NAMALWA (cell line): ENCODE results near the gene IPO5.
"Not testable (repeated sequence)": the region's sequence is repeated elsewhere in the genome, so short reads cannot be mapped to it uniquely, and the experiment has no call there.

Experiments
- DNase-seq: peaks from one replicate; pipeline ENCODE4 v3.0.0-alpha.2; 2015; ENCODE audit warnings: low spot score

Gene IPO5

DNA sequence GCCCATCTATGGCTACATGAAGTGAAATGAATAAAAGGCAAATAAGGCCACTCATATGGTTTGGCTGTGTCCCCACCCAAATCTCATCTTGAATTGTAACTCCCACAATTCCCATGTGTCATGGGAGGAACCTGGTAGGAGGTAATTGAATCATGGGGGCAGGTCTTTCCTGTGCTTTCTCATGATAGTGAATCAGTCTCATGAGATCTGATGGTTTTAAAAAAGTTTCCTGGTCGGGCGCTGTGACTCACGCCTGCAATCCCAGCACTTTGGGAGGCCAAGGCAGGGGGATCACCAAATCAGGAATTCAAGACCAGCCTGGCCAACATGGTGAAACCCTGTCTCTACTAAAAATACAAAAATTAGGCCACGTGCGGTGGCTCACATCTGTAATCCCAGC, 4.2 kb upstream of the IPO5 start:
- not testable (repeated sequence) for DNase-seq

DNA sequence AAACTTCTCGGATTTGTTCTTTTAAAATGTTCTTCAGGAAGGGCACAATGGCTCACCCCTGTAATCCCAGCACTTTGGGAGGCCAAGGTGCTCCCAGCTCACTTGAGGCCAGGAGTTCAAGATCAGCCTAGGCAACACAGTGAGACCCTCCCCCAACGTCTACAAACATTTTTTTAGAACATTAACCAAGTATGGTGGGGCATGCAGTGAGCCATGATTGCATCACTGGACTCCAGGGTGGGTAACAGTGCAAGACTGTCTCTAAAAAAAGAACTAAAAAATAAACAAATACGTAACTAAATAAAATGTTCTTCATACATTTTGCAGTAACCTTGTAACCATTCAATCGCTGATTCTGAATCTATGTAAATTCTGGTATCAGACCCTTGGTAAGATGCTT, 2.1 kb upstream of the IPO5 start:
- DNase-seq = no peak

DNA sequence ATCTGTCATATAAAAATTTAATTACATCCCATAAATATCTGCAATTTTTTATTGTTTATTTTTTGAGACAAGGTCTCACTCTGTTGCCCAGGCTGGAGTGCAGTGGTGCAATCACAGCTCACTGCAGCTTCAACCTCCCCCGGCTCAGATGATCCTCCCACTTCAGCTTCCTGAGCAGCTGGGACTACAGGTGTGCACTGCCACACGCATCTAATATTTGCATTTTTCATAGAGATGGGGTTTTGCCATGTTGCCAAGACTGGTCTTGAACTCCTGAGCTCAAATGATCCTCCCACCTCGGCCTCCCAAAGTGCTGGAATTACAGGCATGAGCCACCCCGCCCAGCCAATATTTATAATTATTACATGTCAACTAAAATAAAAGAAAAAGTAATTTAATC, 644 bp upstream of the IPO5 start:
- peak; percentile 54 for DNase-seq

DNA sequence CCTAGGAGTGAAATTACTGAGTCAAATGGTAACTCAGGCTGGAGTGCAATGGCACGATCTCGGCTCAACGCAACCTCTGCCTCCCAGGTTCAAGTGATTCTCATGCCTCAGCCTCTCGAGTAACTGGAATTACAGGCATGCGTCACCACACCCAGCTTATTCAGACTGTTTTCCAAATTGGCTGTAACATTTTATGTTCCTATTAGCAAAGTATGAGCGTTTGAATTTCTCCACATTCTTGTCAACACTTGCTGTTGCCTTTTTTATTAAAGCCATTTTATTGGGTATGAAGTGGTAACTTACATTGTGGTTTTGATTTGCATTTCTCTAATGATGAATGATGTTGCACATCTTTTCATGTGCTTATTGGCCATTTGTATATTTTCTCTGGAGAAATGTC, 7.9 kb downstream of the IPO5 start:
- no peak for DNase-seq

DNA sequence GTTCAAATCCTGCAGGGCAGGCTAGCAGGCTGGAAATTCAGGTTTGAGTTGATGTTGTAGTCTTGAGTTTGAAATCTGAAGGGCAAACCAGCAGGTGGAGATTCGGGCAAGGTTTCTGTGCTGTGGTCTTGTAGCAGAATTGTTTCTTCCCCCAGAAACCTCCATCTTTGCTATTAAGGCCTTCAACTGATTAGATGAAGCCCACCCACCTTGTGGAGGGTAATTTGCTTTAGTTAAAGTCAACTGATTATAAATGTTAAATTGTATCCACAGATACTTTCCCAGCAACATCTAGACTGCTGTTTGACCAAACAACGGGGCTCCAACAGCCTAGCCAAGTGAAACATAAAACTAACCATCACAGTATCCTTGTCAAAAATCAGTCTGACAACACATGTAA, 9.4 kb downstream of the IPO5 start:
- DNase-seq = no peak

DNA sequence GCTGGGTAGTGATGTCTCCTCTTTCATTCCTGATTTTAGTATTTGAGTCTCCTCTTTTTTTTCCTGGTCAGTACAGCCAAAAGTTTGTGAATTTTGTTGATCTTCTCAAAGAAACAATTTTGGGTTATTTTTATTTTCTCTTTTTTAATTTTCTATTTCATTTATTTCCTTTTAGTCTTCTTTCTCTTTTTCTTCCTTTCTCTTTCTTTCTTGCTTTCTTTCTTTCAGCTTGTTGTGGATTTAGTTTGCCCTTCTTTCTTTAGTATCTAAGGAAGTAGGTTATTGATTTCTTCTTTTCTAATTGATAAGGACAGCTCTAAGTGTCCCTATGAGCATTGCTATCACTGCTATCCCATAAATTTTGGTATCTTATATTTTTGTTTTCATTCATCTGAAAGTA, 13.8 kb downstream of the IPO5 start:
- no peak for DNase-seq

DNA sequence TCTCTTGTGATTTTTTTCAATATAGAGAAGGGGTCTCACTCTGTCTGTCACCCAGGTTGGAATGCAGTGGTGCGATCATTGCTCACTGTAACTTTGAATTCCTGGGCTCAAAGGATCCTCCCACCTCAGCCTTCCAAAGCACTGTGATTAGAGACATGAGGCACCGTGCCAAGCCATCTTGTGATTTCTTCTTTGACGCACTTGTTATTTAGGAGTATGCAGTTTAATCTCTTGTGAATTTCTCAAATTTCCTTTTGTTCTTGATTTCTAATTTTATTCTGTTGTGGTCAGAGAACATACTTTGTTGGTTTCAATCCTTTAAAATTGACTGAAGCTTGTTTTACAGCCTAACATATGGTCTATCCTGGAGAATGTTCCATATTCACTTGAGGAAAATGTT, 14.5 kb downstream of the IPO5 start:
- DNase-seq = no peak

DNA sequence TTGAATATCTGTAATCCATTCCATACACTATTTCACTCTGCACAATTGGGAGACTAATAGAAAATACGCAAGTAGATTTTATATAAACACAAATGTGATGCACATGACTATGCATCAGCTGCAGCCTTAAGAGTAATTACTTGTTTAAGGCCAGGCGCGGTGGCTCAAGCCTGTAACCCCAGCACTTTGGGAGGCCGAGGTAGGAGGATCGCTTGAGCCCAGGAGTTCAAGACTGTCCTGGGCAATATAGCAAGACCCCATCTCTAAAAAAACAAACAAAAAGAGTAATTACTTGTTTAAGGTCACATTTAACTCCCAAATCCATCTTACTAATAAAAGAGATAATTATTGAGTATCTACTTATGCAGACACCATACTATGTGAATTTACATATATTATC, 18.0 kb downstream of the IPO5 start:
- DNase-seq = no peak

DNA sequence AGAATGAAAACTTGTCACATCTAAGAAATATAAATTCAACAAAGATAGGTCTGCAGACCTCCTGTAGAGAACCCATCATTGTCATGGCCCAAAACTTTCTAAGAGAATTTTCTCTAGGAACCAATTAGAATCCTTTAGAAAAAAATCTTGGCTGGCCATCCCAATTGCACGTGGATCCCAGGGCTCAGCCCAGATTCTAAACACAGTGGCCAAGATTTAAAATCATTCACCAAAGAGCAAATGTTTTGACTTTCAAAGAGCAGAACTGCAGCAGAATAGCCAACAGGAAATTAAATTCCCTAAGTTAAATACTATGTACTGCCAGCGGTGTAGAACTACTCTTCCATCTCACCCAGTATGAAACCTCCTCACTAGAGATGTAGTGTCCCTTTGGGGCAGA, 21.3 kb downstream of the IPO5 start:
- DNase-seq = no peak

DNA sequence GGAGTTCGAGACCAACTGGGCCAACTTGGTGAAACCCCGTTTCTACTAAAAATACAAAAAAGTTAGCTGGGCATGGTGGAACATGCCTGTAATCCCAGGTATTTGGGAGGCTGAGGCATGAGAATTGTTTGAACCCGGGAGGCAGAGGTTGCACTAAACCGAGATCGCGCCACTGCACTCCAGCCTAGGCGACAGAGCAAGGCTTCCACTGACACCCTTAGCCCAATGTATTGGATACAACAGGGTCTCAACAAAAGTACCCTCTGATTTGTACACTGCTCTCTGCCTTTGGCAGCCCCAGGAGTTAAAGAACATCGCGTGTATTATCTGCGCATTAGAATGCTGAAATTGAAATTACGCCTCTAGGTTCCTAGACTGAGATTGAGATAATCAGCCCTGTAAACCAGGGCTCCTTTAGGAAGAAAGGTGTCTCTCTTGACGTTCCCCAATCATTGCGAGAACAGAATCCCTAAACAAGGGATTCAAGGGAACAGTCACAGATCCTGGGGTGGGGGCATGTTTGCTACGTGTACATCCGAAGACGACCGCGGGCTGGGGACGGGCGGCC, 21.9 kb downstream of the IPO5 start:
- no peak for DNase-seq

DNA sequence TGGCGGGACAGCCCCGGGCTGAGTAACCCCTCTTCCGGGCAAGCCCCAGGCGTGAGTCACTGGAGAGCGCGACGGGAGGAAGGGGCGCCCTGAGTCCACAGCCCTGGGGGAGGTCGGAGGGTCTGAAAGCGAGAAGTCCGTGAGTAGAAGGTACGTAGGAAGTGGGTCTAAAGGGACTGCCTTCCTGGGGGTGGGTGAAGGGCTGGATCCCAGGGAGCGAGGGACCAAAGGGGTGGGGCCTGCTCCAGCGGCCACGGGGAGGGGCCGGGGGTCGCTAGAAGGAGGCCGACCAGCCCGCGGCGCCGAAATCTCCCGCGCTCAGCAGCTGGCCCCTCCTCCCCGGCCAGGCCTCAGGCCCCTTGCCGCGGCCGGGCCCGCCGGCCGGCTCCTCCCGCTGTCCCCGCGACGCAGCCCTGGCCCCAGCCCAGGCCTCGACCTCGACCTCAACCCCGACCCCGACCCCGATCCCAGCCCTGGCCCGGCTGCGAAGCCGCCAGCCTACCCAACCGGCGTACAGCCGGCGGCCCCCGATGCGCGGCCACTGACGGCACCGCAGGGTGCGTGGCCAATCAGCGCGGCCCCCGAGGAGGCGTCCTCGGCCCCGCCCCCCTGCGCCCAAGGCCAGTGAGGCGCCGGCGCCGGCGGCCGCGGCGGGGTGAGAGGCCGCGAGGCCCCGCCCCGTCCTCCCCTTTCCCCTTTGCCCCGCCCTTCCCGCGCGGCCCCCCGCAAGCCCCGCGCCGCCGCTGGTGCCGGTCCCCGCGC, 22.6 kb downstream of the IPO5 start:
- DNase-seq = peak; percentile 97

DNA sequence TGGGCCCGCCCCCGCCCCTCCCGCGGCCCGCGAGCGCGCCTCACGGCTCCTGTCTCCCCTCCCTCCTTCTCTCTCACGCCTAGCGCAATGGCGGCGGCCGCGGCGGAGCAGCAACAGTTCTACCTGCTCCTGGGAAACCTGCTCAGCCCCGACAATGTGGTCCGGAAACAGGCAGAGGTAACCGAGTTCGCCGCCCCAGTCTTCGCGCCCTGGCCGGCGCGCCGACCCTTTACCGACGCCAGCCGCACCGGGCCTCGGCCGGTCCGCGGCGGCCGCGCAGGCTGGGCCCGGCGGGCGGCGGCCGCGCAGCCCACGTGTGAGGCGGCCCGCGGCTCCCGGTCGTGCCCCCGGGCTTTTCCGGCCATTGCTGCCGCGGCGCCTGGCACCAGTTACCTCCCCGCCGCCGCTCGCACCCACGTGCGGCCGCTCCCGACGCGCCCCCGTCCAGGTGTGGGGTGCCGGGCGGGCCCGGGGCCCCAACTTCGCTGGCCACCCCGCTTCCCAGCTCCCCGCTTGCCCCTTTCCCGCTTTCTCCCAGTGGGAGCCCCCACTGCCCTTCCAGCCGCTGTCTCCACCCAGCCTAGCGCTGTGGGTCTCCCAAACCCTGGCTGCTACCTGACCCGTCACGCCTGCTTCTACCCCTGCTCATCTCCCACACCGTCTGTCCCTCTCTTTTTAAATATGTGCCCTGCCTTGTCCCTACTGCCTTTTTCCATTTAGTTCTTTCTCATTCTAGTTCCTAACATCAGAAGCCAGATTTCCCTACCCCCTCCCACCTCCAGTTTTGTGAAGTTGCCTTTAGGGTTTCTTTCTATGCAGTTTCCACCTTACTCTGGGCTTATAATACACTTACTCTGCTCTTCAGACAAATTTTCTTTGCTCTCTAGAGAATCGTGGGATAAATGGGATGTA, 23.4 kb downstream of the IPO5 start:
- peak; percentile 55 for DNase-seq

DNA sequence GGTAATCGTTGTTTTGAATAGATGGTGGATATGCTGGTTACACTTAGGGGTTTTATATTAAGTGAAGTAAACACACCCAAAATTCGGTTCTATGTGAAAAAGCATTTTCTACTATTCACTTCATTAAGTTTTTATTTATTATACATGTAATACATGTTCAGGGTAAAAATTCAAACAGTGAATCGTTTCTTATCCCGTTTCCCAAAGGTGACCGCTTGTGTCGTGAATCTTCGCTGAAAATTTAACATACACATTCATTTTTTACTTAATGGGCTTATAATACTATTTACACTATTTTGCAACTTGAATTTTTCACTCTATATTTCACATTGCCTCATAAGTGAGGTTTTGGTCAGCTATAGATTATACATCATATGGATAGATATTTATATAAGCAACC, 24.5 kb downstream of the IPO5 start:
- no peak for DNase-seq

DNA sequence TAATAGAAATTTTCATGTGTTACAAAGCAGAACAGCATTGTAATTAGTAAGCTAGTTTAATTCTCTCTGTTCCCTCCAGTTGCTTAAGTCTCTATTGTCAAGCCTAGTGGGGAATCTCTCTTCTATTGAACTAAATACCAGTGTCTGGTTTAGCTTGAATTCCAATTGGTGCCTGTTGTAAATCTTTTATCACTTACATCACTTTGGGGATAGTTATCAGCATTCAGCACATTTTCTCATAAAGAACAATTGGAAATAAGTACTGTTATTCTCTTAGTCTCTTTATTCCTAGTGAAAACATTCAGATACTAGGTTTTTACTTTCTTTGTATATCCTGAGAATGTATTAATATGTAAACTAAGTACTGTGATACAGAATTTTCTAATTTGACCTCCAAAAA, 25.2 kb downstream of the IPO5 start:
- peak; percentile 20 for DNase-seq

DNA sequence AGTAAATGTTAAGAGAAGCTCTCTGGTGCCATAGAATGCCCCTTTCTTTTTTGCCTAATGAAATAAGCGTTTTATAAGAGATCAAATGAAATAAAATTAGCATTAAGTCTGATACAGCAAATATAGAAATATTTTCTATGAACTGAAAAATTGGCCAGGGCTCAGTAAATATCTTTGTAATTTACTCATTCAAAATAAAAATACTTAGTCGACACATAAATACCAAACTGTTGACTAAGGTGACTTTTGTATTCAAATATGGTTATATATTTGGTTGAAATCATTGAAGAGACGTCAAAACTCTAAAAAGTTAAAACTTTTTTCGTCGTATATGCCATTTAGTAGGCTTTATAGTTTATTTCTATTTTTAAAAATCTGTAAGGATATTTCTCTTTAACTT, 25.6 kb downstream of the IPO5 start:
- no peak for DNase-seq

DNA sequence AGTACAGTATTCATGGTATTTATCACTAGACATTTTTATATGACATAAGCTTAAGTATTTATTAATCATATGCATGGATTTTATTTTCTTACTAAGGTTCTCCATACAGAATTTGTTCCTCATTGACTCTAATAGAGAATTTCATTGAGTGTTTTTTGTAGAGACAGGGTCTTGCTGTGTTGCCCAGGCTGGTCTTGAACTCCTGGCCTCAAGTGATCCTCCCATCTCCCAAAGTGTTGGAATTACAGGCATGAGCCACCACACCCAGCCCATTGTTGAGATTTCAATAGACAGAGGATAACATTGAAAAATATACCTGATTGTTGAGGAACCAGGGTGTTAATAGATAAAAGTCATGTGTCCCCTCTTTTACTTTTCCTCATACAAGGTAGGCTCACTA, 26.1 kb downstream of the IPO5 start:
- no peak for DNase-seq

DNA sequence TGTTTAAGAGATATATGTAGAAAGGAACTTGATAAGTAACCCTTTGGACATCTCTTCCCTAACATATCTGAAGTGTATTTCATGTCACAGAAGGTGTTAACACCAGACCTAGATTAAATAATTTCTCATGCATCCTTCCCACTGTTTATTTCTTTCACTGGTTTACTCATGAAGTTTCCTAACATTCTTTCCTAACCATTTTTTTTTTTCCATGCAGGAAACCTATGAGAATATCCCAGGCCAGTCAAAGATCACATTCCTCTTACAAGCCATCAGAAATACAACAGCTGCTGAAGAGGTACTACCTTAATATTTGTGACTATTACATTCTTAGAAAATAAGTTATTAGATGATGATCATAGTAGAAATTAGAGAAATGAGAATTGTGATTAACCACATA, 28.8 kb downstream of the IPO5 start:
- DNase-seq = no peak

DNA sequence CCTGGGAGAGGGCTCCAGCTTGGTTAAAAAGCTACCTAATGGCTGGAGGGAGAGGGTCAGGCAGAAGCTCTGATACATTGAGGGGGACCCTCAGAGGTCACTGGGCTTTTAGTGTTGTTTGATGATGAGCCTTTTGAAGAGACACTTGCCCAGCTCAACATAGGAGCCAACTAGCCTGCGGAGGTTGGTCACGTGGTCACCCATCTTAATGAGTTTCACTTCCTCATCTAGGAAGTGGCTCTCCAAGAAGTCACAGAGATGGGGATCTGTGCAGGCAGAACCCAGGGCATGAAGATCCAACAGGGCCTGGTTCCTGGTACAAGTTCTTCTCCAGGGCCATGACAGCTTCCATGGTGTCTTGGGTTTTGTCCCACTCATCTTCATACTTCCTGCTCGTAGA, 33.4 kb downstream of the IPO5 start:
- DNase-seq = peak; percentile 85

DNA sequence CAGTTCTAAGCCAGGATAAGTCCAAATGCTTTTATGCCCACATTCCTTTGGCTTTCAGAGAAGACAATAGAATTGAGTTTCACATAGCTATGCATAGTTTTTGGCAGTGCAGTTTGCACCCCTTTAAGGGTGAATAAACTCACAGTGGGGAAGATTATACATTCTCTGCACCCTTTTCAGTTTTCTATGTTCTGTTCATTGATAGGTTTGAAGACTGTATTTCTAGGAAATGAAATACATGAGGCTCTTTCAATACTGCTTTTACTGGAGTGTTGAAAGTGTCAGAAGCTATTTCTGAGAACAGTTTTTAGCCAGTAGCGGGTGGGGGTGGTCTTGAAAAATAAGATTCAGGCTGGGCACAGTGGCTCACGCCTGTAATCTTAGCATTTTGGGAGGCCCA, 46.2 kb downstream of the IPO5 start:
- no peak for DNase-seq

DNA sequence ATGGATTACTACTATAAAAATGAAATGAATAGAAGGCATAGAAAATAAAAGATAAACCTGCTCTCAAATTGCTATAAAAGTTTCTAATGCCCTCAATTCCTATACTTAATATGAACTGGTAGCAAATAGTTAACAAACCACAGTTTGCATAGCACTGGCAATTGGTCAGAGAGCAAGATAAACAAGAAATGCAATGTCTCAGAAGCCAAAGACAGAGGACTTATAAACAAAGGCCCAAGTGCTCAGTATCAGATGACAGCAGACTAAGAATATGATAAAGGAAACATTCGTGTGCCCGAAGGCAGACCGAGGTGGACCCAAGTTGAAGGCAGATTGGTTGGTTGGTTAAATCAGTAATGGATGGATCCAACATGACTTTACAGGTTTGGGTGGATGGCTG, 50.6 kb downstream of the IPO5 start:
- no peak for DNase-seq

DNA sequence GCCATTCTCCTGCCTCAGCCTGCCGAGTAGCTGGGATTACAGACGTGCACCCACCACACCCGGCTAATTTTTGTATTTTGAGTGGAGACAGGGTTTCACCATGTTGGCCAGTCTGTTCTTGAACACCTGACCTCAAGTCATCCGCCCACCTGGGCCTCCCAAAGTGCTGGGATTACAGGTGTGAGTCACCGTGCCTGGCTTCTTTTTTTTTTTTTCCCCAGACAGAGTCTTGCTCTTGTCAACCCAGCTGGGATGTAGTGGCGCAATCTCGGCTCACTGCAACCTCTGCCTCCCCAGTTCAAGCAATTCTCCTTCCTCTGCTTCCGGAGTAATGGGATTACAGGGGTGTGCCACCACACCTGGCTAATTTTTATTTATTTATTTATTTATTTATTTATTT, 51.5 kb downstream of the IPO5 start:
- DNase-seq = not testable (repeated sequence)

DNA sequence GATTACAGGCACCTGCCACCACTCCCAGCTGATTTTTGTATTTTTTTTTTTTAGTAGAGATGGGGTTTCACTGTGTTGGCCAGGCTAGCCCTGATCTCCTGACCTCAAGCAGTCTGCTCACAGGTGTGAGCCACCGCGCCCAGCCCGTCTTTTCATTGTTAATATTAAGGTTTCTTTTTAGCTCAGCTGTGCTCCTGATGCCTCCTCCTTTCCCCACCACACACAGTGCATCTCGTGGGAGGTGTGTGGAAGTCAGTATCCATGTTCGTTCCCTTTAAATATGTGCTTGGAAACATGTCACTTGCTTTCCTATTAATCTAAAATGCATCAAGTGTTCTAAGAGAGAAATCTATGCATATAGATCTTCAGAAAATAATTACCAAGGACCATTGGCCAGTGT, 53.5 kb downstream of the IPO5 start:
- no peak for DNase-seq

DNA sequence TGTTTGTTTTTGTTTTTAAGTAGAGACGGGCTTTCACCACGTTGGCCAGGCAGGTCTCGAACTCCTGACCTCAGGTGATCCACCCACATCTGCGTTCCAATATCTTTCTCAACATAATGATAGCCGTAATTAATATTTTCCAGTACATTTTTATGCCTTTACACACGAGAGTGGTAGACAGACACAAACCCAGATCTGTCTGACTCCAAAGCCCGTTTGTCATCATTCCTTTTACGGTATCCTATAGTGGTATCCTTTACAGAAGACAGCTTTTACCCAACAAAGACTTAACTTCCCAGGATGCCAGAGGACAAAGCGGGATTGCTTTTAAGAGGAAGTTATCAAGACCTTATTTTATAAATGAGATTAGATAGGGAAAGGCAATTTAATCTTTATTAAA, 59.8 kb downstream of the IPO5 start:
- DNase-seq = no peak
